MM.1S (cell line): Measurements from ENCODE around the gene AKR7A2.

Source experiments
- EZH2 ChIP-seq: fragments of 300-600 bp; sonication (generic); optimal IDR thresholded peaks from 2 replicates; pipeline ENCODE3; 2017; ENCODE audit warnings: low read depth, mild to moderate bottlenecking, antibody characterized with exemption, low read length, mixed read lengths
- EZH2phosphoT487 ChIP-seq: fragments of 300-600 bp; sonication (generic); IDR thresholded peaks from 2 replicates; pipeline ENCODE4 v1.6.1; 2018; ENCODE audit warnings: antibody characterized with exemption, low read length
- TF ChIP-seq, protein P1 (sequence below): fragments of 300-600 bp; sonication (generic); IDR thresholded peaks from 2 replicates; pipeline ENCODE4 v1.5.1; 2016; ENCODE audit warnings: antibody characterized with exemption, low read length, mixed read lengths

DNA sequence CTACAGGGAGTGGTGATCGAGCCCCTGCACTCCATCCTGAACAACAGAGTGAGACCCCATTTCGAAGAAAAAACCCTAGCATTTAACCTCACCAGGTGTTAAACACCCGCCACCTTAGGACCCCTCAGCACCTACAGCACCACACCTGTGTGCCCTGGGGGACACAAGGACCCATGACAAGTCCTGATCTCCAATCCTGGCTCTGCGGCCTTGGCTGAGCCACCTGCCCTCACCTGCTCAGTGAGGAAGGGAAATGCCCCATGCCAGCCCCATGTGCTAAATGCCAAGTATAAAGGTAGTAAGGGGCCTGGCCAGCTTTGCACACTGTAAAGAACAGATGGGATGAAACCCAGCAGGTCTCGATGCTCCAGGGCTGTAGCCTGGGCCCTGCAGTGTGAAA, 49.2 kb downstream of the AKR7A2 start:
- TF ChIP-seq, protein P1, sequence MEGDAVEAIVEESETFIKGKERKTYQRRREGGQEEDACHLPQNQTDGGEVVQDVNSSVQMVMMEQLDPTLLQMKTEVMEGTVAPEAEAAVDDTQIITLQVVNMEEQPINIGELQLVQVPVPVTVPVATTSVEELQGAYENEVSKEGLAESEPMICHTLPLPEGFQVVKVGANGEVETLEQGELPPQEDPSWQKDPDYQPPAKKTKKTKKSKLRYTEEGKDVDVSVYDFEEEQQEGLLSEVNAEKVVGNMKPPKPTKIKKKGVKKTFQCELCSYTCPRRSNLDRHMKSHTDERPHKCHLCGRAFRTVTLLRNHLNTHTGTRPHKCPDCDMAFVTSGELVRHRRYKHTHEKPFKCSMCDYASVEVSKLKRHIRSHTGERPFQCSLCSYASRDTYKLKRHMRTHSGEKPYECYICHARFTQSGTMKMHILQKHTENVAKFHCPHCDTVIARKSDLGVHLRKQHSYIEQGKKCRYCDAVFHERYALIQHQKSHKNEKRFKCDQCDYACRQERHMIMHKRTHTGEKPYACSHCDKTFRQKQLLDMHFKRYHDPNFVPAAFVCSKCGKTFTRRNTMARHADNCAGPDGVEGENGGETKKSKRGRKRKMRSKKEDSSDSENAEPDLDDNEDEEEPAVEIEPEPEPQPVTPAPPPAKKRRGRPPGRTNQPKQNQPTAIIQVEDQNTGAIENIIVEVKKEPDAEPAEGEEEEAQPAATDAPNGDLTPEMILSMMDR = no peak
- TF ChIP-seq EZH2phosphoT487 (no peak), EZH2 (no peak)
